Activated naive CD4-positive, alpha-beta T cell treated with anti-CD3 and anti-CD28 coated beads, Interleukin-2, amount 50 U/mL, for 72 hours (primary cell): ENCODE data around the gene SOD1. TPM values are rescaled to one million over a fixed set of nuclear protein-coding genes. Genes with fewer than 3 reads are reported as not detected.
A peak's percentile ranks its signal among the peaks of the same experiment; 100 is the strongest.

Experiments
- ATAC-seq, 2 donors: fragments of 150-1000 bp; cut with Tn5 transposase; 2 replicates each; pipeline ENCODE4 v1.10.0; 2021; ENCODE audit warnings: mild to moderate bottlenecking in 2 of 2, moderate library complexity in 2 of 2
- DNase-seq, 2 donors: peaks; one replicate each; pipeline ENCODE4 v3.0.0; 2021 to 2022; ENCODE audit warnings: low spot score in 2 of 2
- H3K27ac Mint-ChIP-seq, 2 donors: one replicate each; pipeline ENCODE4 v1.8.0; 2022; ENCODE audit warnings: mild to moderate bottlenecking in 2 of 2, mixed read lengths in 2 of 2
- H3K36me3 Mint-ChIP-seq, 2 donors: one replicate each; pipeline ENCODE4 v1.8.0; 2022; ENCODE audit warnings: mixed read lengths in 2 of 2
- H3K9me3 Mint-ChIP-seq, 2 donors: one replicate each; pipeline ENCODE4 v1.8.0; 2022; ENCODE audit warnings: mixed read lengths in 2 of 2
- total RNA-seq, 2 donors: library from RNA; stranded (reverse); gene quantifications; one replicate each; pipeline ENCODE4 v1.2.3, GENCODE V29; 2022

SOD1 gene
- total RNA-seq, 2 donors from 2014 or later, result 193 to 270 TPM

DNA sequence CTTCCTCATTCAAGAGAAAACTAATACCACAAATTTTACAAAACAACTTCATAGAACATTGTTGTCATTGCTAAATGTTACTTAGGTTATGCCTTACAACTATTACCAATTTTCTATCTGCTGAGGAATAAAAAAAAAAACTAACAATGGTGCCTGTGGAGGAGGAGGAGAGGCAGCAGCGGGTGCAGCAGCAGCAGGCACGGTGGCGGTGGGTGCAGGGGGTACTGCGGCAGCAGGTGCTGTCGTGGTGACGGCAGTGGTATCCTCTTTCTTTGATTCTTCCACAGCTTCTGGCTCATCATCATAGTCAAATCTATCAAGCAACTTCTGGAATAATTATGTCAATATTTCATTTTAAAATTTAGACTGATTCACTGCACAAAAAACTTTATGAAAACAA lies 36.9 kb downstream of the SOD1 start:
- peaks cover 5% of the 10 kb centered on the region in 2 donors for H3K36me3 Mint-ChIP-seq
- no peak for DNase-seq
- no peaks in the 10 kb centered on the region for H3K9me3 Mint-ChIP-seq
- no peak overlapping the region for H3K27ac Mint-ChIP-seq
- ATAC-seq, result no peak

DNA sequence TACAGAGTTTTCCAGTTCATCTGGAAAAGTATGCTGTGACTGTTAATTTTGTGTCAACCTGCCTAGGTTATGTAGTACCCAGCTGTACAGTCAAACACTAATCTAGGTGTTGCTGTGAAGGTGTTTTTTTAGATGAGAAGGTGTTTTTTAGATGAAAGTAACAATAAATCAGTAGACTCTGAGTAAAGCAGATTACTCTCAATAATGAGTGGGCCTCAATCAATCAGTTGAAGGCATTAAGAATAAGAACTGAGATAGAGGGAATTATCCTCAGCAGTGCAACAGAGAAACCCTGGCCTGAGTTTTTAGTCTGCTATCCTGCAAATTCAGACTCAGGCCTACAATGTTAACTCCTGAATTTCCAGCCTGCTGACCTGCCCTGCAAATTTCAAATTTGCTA lies 39.0 kb downstream of the SOD1 start:
- DNase-seq (no peak), ATAC-seq (no peak)
- Mint-ChIP-seq H3K9me3 (no peaks in the 10 kb centered on the region), H3K36me3 (peaks cover 5% of the 10 kb centered on the region in 2 donors), H3K27ac (no peak overlapping the region)

DNA sequence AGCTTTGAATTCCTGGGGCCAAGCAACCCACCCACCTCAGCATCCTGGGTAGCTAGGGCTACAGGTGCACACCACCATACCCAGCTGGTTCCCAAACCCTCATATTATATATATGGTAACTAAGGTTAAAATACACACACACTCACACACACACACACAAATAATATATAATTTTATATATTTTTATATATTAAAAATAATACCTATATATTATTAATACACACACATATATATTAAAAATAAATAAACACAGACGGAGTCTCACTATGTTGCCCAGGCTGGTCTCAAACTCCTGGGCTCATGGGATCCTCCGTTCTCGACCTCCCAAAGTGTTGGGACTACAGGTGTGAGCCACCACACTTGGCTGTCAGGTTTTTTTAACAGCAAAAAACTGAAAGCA lies 40.5 kb downstream of the SOD1 start:
- peaks cover 0 to 5% of the 10 kb centered on the region in 2 donors for H3K36me3 Mint-ChIP-seq

DNA sequence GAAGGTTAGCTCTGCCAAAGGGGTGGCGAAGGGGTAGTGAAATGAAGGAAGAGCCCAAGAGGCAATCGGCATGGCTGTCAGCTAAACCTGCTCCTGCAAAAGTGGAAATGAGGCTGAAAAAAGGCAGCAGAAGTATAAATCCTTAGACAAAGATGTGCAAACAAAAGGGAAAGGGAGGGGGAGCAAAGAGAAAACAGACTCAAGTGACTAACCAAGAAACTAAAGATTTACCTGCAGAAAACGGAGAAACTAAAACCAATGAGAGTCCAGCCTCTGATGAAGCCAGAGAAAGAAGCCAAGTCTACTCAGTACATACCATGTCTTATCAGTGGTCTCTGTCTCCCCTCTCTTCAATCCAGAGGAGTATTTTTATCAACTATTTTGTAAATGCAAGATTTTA lies 47.1 kb downstream of the SOD1 start:
- DNase-seq (no peak), ATAC-seq (no peak)
- H3K36me3 Mint-ChIP-seq, result peaks cover 4 to 16% of the 10 kb centered on the region in 2 donors
- H3K9me3 Mint-ChIP-seq, result no peaks in the 10 kb centered on the region
- peak overlapping the region in 1 of 2 donors; percentile 38 for H3K27ac Mint-ChIP-seq

More for the DNA sequence above, 40.5 kb downstream of the SOD1 start:
- Mint-ChIP-seq H3K27ac (no peak overlapping the region), H3K9me3 (no peaks in the 10 kb centered on the region)
- no peak for DNase-seq
- ATAC-seq, result no peak

DNA sequence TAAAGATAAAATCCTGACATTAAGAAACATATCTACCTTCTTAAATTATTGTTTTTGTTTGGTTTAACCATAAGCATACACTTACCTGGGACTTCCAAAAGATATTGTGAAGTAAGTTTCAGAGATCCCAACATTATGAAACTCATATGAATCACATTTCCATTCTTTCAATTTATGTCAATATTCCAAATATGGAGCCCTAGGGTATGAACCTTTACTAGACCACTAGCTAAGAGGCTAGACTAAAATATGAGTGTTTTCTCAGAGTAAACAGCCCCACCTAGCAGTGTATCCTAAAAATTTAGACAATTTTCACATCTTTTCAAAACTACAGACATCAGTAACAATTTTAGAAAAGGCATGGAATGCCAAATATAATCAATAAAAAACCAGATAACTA lies 48.0 kb downstream of the SOD1 start:
- H3K36me3 Mint-ChIP-seq, result peaks cover 4 to 16% of the 10 kb centered on the region in 2 donors
- no peak overlapping the region for H3K27ac Mint-ChIP-seq
- no peak for DNase-seq
- peak; percentile 18 to 33 for ATAC-seq
- H3K9me3 Mint-ChIP-seq, result no peaks in the 10 kb centered on the region

DNA sequence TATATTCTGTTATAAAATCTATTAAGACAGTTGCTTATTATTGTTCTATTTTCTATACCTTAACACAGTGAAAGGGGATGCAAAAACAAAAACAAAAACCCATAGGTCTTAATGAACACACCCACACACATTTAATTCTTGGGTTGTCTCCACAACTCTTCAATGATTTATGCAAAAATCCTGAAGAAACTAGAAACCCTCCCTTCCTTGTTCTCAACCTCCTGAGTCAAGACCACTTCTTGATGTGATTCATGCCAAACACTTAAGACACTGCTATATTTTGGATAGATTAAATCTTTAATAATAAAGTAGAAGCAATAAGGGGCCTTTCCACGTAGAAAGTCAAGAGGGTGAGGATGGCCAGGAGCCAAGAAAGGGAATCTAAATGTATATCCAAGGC lies 49.0 kb downstream of the SOD1 start:
- Mint-ChIP-seq H3K36me3 (peaks cover 4 to 16% of the 10 kb centered on the region in 2 donors), H3K27ac (no peak overlapping the region), H3K9me3 (no peaks in the 10 kb centered on the region)
- no peak for ATAC-seq
- no peak for DNase-seq

DNA sequence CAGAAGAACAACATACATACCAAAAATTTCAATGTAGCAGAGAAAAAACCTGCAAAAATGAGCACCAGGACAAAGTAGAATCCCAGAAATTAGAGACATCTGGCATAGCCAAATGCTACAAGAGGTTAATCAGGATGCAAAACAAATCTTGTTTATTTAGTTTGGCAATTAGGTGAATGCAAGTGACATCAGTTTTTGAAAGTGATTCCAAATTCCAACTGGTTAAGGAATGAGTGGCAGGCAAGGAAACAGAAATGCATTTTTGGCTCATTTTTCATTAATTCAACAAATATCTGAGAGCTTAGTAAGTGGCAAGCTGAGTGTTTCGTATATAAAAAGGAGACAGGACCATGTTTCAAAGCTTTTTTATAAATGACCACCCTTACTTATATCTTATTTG lies 51.1 kb downstream of the SOD1 start:
- ATAC-seq, result no peak

DNA sequence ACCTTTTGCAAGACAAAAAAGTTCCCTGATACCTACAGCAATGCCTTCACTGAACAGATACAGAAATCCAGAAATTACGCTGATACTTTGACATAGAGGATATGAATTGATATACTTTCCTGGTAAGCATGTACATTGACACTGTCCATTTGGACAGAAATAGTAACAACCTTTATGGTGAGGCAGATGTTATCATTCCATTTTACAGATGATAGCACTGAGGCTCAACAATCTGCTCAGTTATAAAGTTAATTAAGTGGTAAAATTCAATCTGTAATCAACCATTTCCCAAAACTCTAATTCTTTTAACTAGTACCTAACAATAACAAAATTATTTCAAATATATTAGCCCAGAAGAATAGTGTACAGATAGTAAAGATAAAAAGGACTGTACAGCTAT lies 51.8 kb downstream of the SOD1 start:
- Mint-ChIP-seq H3K27ac (no peak overlapping the region), H3K9me3 (no peaks in the 10 kb centered on the region), H3K36me3 (peaks cover 3 to 16% of the 10 kb centered on the region in 2 donors)
- DNase-seq (no peak), ATAC-seq (no peak)

More for the DNA sequence above, 51.1 kb downstream of the SOD1 start:
- Mint-ChIP-seq H3K27ac (no peak overlapping the region), H3K9me3 (no peaks in the 10 kb centered on the region), H3K36me3 (peaks cover 4 to 16% of the 10 kb centered on the region in 2 donors)
- DNase-seq, result no peak

DNA sequence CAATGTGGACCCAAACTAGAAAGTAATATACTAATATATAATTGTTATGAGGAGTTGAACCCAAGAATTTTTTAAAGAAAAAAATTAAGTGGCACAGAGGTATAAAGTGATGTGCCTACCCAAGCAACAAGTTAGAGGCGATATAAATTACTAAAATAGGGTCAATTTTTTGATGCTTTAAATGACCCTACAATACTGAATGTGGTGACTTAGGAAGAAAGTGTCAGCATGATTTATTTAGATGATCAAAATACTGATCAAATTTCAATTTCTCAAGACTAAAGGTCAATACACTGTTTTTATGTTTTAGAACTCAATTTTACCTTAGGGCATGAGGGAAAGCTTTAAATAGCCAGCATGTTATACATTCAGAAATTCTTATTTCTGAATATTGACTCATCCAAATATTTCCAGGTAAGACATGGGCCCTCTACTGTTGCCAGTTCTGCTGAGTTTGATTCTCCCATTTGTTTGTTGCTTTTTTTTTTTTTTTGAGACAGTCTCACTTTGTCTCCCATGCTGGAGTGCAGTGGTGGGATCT lies 52.3 kb downstream of the SOD1 start:
- no peak for DNase-seq
- ATAC-seq, result no peak
- H3K27ac Mint-ChIP-seq, result no peak overlapping the region
- H3K9me3 Mint-ChIP-seq, result no peaks in the 10 kb centered on the region
- peaks cover 0 to 16% of the 10 kb centered on the region in 2 donors for H3K36me3 Mint-ChIP-seq

DNA sequence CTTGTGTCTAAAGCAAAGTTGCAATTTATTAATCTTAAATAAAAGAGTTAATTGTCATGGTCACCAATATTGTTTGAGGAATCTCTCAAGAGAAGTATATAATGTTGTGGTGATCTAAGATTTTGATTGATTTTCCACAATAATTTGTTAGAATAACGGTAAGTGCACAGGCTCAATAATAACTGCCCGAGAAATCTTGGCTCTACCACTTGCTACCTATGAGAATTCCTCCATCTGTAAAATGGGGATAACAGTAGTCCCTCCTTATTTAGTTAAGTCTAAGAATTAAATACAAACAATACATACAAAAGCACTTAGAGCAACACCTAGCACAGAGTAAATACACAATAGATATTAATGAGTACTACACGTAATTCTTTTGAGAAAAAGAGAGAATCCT lies 53.6 kb downstream of the SOD1 start:
- no peak overlapping the region for H3K27ac Mint-ChIP-seq
- DNase-seq, result no peak
- peaks cover 0 to 10% of the 10 kb centered on the region in 2 donors for H3K36me3 Mint-ChIP-seq
- no peaks in the 10 kb centered on the region for H3K9me3 Mint-ChIP-seq
- no peak for ATAC-seq

DNA sequence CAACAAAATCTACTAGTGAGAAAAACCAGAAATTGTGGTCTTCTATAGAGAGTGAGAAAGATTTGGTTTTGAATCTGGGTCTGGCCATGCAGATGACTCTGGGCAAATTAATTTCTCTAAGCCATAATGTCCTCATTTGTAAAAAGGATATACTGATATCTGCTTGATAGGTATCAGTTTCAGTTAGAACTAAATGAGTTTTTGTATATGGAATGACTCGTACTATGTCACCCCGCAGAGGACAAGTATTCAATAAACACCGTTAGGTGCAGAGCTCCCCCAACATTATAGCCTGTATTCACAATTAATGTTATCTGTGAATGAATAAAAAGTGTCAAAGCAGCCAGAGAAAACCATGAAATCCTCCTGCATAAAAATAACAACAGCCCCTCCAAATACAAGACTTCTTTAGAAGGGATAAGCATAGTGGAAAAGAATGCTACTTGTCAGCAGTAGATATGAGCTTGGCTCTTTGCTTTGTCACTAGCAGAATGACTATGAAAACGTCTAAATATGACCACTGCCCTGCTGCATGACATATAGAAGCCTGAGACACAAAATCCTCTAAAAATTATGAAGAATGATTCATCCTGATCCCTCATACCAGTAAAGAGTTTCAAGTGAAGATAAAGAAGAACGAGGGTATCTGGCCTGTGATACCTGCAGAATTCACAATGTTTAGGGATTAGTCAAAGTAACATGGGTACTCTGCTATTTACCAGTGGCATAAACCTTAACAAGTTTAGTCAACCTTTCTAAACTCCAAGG lies 54.7 kb downstream of the SOD1 start:
- peak overlapping the region; percentile 31 to 85 for H3K27ac Mint-ChIP-seq
- DNase-seq (peak in 1 of 2 donors; percentile 16), ATAC-seq (peak; percentile 94 to 95)
- H3K36me3 Mint-ChIP-seq, result peaks cover 0 to 10% of the 10 kb centered on the region in 2 donors
- no peaks in the 10 kb centered on the region for H3K9me3 Mint-ChIP-seq

DNA sequence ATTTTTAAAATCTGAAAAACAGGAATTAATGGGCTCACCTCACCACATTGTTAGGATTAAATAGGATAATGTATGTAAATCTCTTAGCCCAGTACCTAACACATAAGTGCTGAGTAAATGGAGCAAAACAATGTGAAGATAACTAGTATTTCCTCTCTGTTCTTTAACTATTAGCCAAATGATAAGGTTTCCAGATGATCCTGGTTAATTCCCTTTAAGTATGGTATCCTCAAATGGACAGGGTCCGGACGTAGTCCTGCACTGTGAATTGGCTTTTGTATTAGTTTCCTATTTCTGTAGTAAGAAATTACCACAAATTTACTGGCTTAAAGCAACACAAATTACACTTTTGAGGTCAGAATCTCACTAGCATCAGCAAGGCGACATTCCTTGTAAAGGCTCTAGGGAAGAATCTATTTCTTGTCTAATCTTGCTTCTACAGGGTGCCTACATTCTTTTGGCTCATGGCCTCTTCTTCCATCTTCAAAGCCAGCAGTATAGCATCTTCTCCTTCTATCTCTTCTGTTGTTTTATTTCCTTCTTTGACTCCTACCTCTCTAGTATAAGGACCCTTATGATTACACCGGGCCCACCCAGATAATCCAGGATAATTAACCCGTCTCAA lies 55.4 kb downstream of the SOD1 start:
- H3K27ac Mint-ChIP-seq, result peak overlapping the region; percentile 31 to 85
- H3K9me3 Mint-ChIP-seq, result no peaks in the 10 kb centered on the region
- DNase-seq (no peak), ATAC-seq (no peak)
- H3K36me3 Mint-ChIP-seq, result peaks cover 0 to 11% of the 10 kb centered on the region in 2 donors

DNA sequence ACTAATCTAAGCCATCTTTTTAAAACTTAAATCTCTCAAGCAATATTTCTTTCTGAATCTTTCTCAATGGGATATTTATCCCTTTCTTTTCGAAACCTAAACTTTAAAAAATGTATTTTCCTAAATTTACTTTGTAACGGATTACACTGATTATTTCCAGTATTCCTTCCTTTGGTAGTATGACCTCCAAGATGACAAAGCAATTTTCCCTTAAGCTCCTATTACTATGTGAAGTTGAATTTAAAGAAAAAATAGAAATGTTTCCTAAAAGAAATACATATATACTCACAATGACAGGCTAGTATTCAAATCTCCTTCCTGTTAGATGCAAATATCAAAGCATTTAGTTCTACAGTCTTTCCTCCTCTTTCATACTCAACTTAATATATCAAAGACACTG lies 56.6 kb downstream of the SOD1 start:
- ATAC-seq (no peak), DNase-seq (no peak)
- peaks cover 0 to 4% of the 10 kb centered on the region in 2 donors for H3K36me3 Mint-ChIP-seq
- no peak overlapping the region for H3K27ac Mint-ChIP-seq
- no peaks in the 10 kb centered on the region for H3K9me3 Mint-ChIP-seq

Other genes starting within 250 kb of the SOD1 start
- 10 to 100 TPM; 41.9 to 43.9 TPM for gene SCAF4, start 72.4 kb downstream of the SOD1 start, total RNA-seq
- gene HUNK, start 213.3 kb downstream of the SOD1 start, total RNA-seq, result under 1 TPM in 1 of 2 donors, not detected in 1; 0.23 TPM